GM18505 (cell line): ENCODE measurements around the gene PCCA.
A peak's percentile ranks its signal among the peaks of the same experiment; 100 is the strongest.

ENCODE experiments used
- ATAC-seq: cut with Tn5 transposase; IDR thresholded peaks from one replicate; pipeline ENCODE4 v1.9.1; 2021; ENCODE audit not compliant: unreplicated experiment
- POLR2A ChIP-seq: IDR thresholded peaks from 4 replicates; pipeline ENCODE4 v1.6.1; 2011; ENCODE audit warnings: borderline replicate concordance; ENCODE audit not compliant: insufficient read depth, insufficient read length; ENCODE audit errors: extremely low read depth

Gene PCCA

DNA sequence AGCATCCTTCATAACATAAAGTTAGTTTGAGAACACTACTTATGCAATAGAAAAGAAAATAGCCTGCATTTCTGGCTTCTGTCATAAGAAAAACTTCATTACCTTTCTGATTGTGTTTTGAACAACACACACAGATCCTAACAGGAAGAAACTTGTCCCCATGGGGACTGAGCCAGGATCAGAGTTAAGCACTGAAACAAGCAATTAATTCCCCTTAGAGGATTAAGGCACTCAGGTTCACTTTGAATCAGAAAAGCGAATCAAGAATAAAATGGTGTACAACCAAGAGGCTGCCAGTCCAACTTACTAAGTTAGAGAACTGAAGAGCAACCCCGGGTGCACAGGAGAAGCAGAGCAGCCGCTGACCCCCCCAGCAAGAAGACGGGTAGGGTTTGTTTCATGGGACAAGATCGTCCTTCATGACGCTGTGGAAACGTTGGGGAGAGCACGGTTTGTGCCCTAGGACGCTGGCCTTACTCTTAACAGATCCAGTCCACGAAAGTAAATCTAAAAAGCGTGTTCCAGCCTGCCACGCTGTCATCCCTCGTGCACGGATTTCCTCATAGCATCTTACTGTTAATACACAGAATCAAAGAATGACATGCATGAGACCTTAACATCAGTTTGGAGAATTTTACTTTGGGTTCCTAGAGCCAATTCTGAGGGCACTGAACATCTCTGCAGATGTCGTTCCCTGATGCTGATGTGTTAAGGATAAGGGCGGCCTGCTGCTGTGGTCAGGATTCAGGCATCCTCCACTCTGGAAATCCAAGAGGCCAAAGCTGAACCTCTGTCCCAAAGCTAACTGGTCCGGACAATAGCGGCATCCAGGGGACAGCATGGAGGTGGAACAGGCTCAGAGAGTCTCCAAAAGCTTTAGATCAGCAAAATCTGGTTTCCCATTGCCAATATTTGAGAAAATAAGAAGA is 453.3 kb downstream of the PCCA start:
- no peak for TF ChIP-seq POLR2A
- ATAC-seq = no peak

DNA sequence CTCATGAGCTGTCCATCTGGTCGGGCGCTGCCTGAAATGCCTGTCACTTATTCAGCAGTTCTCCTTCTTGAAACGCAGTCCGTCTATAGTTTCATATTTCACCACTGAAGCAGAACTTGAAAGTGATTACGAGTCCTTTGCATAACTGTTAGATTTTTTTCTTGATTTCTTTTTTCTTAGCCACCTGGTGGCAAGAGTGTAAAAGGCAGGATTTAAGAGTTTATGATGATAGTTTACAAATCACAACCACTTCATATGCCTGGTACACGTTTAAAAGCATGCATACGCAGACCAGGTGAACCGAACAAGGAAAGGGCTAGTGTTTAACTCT is 453.9 kb downstream of the PCCA start:
- no peak for TF ChIP-seq POLR2A
- peak; percentile 90 for ATAC-seq

DNA sequence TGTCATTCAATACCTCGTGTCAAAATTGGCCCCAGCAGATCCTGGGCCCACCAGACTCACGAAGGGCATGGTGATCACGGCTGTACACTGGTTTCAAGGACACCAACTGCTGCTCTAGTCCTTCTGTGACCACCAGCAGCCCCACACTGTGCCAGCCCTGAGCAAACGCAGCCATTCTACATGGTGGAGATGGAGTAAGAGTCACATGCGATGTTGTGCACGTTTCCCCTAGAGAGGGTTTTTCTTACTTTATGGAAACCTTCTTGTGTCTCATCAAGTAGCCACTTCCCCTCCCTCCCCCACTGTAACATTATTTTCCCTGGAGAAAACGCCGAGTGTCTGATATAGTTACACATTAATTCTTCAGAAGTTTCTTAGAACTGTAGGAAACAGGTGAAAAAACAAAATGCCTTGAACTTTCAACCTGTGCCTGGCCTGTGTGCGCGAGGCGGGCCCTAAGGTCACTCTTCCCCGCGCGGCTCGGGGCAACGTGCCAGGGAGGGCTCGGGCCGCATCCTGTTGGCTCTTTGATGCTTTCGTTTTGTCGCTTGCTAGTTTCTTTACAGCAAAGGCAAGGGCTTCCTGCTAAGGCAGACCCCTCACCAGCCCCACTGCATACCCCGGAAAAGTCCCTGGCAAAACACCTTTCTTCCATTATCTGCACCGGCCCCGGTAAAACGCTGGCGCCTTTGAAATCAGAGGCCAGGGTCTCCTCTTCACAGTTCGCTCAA is 455.1 kb downstream of the PCCA start:
- ATAC-seq = no peak
- no peak for TF ChIP-seq POLR2A

DNA sequence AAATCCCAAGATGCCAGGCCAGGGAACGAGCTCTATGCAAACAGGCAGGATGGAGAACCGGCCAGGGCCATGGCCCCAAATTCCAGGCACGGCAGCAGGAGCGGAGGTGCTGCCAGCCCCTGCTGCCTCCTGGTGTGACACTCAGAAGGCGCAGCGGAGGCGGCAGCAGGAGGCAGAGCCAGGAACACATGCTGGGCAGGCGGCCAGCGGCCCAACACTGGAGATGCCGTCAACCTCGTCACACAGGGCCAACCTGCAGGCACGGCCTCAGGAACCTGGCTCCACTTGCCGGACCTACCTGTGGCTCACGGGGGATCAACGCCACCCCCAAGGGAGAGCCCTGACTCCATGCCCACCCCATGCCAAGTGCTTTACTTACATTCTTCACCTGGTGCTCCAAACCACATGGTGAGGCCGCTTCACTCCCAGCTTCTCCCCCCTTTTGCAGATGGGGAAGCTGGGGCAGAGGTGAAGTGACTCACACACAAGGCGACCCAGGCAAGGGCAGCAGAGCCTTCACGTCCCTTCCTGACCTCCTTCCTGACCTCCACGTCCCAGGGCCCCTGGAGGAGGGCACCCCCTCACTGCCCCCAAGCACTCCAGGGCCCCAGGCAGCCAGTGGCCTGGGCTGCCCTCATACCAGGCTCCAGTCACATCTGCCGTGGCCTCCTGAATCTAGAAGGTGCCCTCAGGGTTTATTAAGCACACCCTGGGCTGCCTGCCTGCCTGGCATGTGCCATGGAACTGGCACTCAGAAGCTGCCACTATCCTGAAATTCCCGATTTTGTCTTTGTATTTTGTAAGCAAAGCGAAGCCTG is 456.2 kb downstream of the PCCA start:
- TF ChIP-seq POLR2A = no peak

DNA sequence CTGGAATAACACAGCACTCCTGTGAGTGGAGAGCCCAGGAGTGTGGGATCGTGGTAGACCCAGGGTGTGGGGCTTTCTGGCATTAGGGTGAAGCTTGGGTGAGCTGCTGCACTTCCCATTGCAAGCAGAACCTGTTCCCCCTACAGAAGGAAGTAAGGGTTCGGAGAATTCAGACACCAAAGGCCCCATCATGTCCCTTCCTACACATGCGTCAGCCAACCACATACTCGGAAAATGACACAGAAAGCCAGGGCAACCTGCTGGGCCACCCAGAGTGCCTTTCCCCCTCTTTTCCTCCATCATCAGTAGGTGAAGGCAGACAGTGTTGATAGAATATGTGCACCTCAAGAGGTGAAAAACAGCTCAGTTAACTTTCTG is 456.8 kb downstream of the PCCA start:
- no peak for TF ChIP-seq POLR2A
- ATAC-seq = no peak

More for the DNA sequence above, 456.2 kb downstream of the PCCA start:
- ATAC-seq = no peak

DNA sequence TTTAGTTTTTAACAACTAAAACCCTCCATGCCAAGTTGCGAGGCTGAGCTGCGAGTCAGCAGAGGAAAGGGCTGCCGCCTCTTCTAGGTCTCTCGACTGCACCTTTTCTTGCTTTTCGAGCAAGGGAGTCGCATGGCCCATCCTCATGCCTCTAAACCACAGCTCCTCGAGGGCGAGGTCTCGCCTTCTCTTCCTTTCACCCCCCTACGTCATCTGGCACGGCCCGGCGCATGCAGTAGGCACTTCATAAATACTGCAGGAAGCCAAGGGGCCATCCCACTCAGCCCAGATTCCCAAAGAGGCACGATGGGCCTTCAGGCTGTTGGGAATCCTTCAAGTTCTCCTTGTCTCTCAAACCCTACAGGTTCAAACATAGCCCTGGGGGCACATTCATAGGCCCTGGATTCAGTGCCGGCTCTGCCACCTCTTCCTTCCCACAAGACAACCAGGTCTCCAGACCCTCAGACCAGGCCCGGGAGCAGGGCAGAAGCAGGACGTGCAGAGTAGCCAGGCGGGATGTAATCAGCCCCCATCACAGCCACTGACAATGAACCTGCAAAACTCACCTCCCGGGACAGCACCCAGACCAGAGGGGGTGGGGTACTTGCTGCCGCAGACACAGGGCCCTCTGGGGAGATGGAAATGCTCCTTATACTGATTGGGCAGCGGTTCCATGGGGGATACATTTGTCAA is 458.0 kb downstream of the PCCA start:
- no peak for ATAC-seq
- no peak for TF ChIP-seq POLR2A

DNA sequence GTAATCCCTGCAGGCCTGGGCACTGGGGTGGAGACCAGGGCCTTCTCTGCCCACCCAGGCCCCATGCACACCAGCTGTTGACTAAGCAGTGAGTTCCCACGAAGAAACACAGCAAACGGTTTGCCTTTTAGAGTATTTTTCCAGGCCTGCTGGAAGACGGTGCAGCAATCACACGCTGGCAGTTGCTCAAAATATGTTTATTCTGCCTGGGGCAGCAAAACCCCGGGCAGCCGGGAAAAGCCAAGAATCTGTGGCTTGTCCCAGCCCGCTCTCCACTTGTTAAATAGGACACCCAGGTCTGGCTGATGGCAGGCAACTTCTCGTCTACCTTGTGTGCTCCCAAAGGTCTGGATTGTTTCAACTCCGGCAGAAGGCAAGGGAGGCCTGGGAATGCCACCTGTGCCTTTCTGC is 458.9 kb downstream of the PCCA start:
- no peak for ATAC-seq

DNA sequence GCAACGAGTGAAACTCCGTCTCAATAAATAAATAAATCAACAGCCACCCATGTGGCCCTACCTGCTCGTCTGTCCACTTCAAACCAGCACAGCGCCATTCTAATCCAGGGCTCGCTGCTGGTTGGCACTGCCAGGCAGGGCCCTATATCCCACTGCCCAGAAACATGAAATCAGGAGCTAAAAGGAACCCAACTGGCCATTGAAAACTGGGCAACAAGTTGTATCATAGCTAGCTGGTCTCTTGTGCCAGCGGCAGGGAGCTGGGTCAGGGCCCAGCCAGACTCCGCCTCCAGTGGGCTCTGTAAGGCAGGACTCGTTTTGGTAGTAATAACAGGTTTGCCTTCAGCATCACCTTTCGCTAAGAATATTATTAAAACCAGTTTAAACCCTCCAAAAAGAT is 460.4 kb downstream of the PCCA start:
- no peak for TF ChIP-seq POLR2A
- ATAC-seq = no peak

More for the DNA sequence above, 458.9 kb downstream of the PCCA start:
- TF ChIP-seq POLR2A = no peak

DNA sequence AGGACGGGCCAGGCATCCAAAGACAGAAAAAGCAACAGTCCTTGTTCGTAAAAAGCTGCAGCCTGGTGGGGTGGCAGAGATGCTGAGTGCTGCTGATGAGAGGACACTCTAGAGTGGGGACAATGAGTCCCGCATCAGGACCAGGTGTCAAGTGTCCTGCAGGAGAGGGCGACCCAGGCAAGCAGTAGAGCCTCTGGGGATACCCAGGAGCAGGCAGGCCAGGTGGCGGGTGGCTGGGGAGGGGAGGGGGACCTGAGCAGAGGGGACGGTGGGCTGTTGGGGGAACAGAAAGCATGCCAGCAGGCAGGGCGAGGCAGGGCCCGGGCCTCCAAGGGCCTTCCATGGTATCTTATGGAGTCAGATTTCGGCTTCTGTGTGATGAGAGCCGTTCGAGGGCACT is 463.9 kb downstream of the PCCA start:
- no peak for ATAC-seq
- no peak for TF ChIP-seq POLR2A

DNA sequence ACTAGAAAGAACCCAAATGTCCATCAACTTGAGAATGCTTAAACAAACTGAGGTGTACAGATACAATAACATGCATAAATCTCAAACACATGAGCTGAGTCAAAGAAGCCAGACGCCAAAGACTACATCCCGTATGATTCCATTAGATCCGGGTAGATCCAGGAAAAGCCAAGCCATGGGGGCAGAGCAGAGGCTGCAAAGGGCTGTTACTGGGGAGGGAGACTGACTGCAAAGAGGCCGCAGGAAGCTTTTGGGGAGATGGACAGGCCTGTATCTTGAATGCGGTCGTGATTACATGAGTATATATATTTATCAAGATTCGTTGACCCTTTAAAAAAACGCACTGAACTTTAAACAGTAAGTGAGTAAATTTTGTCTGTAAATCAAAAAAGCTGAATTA is 471.0 kb downstream of the PCCA start:
- no peak for ATAC-seq
- no peak for TF ChIP-seq POLR2A

DNA sequence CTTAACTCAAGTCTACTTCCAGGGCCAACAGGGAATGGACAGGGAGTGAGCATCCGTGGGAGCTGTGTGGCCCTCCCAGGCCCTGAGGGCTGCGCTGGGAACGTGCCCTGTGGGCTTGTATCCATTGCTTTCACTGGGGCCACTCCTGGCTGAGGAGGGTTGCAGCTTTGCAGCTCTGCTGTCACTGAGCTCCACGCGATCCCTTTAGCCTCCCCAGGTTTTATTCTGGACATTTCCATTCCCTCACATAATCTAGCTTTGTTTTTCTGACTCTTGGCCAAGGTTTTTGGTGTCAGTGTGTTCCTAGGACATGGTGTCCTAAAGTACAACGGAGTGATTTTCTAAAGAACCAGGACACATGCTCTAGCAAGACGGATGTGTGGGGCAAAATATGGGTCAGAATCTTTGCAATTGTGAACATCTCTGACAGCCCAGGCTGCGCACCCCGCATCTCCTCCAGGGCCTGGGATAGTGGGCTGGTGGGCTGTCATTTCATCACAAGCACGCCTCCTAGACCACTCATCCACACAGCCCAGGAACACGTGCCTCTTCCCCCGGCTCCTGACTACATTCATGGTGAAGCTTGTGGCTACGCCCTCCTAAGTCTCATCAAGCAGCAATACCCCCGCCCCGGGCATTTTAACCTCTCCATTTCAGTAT is 471.7 kb downstream of the PCCA start:
- no peak for TF ChIP-seq POLR2A
- ATAC-seq = no peak

DNA sequence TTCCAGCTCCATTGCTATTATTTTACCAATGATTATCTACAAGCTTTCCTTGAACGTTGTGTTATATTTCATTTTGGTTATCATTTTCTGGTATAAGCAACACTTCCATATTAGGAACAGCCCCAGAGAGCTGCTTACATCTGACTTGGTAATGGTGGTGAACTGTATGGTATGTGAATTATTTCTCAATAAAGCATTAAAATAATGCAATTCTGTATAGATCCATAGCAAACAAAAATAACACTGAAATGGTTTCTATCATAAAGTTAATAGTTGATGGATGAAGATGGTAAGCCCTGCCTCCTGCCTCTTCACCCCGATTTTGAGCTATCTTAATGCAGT is 472.2 kb downstream of the PCCA start:
- no peak for ATAC-seq
- no peak for TF ChIP-seq POLR2A

DNA sequence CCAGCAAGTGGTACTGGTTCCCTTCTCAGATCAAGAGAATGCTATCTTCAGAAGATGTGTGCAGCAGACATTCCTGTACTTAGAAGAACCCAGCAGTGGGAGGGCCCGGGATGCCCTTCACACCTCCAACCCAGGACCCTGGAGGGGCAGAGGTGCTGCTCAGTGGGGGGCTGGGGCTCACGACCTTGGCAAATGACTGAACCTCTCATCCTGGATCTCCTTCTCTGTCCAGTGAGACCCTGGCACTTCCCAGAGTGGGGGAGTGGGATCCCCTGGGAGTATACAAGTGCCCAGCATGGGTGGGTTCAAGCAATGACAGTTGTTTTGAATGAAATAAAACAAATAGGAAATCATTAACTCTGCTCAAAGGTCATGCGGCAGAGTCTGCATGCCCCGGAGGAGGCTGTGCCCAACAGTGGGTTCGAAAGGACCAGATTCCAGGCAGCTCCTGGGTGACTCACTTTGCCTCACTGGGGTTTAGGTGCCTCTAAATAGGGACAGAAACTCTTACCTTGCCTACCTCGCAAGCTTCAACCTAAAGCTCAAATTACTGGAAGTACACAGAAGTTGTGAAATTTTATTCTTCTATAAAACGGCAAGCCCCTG is 472.8 kb downstream of the PCCA start:
- no peak for TF ChIP-seq POLR2A
- no peak for ATAC-seq

DNA sequence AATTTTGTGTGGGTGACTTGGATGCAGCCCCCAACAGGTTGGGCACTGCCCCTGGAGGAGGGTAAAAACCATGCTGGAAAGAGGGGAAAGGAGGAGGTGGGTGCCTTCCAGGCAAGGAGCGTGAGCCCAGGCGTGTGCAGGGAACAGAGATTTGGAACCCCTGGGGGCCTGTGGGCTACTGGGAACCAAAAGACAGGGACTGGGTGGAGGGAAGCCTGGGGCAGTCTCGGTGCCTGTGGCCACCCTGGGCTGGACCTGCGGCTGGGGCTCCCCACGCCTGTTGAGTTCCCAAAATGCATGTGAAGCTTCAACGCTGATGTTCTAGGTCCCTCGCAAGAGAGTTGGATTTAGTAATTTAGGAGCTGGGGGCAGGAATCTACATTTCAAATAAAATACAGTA is 474.9 kb downstream of the PCCA start:
- no peak for TF ChIP-seq POLR2A
- ATAC-seq = no peak
